ENCODE results near the gene INMT.

DNA sequence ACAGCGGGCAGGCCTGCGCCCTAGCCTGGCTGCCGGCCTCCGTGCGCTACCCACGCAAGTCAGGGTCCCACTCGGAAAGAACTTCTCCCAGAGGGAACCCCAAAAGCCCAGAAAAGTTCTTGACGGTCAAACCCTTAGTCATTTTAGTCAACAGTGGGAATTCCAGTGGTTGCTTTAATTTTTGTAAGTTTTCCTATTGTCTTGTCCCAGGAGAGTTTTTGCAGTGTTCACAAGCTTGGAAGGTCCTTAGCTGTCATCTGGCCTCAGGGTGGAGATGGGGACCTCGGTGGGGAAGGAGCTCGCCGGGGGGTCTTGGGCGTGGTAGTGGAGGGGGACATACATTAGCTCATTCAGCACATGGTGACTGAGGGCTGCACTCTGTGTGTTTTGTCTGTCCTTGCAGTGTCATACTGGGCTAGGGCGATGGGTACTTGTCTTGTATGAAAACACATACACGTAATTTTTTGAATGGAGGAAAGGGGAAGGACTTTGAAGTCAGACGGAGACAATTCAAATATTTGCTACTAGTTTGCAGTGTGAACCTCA, 20.0 kb downstream of the INMT start:
- no peak for TF ChIP-seq CTCF (IDR thresholded peaks at IDR 0.05)
- TF ChIP-seq EP300 (IDR thresholded peaks at IDR 0.05), result no peak
- no peak for TF ChIP-seq POLR2A (IDR thresholded peaks at IDR 0.05)
